VCaP (cell line): ENCODE data around the gene CRHBP.
"Not testable (repeated sequence)": the region's sequence is repeated elsewhere in the genome, so short reads cannot be mapped to it uniquely, and the experiment has no call there.

Experiments
- H3K27ac ChIP-seq: fragments of 450-650 bp; 2 replicates; pipeline ENCODE4 v1.5.1; 2017
- TF ChIP-seq, protein P1 (sequence below): fragments of 450-650 bp; conservative IDR thresholded peaks from 2 replicates; pipeline ENCODE4 v1.5.1; 2017; ENCODE audit warnings: mild to moderate bottlenecking, moderate library complexity

Gene CRHBP

DNA sequence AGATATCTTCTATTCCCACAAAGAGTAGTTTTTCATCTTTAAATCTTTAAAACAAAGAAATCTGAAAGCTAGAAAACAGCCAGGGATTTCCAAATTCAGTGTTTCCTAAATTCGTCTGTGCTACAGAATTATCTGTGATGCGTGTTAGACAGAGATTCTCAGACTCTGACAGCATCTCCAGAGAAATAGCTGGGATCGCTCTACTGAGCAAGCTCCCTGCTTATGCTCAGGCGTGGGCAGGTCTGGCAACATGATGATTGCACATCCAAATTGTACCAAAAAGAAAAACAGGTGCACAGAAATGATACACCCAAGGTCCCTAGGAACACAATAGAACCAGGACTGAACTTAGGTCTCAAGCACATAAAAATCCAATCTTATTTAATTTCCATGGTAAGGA is 22.8 kb upstream of the CRHBP start:
- TF ChIP-seq, protein P1, sequence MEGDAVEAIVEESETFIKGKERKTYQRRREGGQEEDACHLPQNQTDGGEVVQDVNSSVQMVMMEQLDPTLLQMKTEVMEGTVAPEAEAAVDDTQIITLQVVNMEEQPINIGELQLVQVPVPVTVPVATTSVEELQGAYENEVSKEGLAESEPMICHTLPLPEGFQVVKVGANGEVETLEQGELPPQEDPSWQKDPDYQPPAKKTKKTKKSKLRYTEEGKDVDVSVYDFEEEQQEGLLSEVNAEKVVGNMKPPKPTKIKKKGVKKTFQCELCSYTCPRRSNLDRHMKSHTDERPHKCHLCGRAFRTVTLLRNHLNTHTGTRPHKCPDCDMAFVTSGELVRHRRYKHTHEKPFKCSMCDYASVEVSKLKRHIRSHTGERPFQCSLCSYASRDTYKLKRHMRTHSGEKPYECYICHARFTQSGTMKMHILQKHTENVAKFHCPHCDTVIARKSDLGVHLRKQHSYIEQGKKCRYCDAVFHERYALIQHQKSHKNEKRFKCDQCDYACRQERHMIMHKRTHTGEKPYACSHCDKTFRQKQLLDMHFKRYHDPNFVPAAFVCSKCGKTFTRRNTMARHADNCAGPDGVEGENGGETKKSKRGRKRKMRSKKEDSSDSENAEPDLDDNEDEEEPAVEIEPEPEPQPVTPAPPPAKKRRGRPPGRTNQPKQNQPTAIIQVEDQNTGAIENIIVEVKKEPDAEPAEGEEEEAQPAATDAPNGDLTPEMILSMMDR: no peak

DNA sequence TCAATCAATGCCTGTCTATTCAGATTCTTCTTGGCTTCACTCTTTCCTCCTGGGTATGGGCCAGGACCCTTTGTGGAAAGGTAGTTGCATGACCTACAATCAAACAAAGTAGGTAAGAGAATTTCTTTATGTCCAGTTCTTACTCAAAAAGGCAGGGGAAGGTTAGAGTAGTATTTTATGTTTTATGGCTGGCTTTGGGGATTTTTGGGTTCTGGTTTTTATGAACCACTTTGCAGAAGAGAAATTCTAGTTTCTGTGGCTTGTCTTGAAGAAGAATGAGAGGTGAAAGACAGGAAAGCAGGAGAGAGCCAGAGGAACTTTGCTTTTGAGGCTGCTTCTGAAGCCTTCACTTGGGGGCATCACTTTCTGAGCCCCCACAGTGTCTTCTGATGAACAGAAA is 14.7 kb upstream of the CRHBP start:
- no peak overlapping the region for H3K27ac ChIP-seq
- TF ChIP-seq, protein P1: no peak

More for the DNA sequence above, 22.8 kb upstream of the CRHBP start:
- no peak overlapping the region for H3K27ac ChIP-seq

DNA sequence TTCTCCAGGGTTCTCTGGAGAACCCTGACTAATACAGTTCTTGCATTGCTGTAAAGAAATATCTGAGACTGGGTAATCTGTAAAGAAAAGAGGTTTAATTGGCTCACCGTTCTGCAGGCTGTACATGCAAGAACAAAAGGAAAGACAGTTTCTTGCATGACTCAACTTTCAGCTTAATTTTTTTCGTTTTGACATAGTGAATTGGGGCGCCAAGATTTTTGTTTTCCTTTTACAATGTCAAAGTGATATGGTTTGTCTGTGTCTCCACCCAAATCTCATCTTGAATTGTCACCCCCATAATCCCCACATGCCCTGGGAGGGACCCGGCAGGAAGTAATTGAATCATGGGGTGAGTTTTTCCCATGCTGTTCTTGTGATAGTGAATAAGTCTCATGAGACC is 11.8 kb upstream of the CRHBP start:
- H3K27ac ChIP-seq: no peak overlapping the region
- TF ChIP-seq, protein P1: no peak

DNA sequence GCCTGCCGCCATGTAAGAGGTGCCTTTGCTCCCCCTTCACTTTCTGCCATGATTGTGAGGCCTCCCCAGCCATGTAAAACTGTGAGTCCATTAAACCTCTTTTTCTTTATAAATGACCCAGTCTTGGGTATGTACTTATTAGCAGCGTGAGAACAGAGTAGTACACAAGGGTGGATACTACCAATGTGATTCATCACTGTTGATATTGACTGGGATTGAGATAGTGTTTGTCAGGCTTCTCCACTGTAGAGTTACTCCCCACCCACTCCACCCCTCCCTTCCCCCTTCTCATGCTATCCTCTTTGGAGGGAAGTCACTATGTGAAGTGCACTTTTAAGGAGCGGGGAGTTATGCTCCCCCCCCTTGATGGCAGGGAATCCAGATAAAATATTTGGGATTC is 11.4 kb upstream of the CRHBP start:
- TF ChIP-seq, protein P1: no peak

DNA sequence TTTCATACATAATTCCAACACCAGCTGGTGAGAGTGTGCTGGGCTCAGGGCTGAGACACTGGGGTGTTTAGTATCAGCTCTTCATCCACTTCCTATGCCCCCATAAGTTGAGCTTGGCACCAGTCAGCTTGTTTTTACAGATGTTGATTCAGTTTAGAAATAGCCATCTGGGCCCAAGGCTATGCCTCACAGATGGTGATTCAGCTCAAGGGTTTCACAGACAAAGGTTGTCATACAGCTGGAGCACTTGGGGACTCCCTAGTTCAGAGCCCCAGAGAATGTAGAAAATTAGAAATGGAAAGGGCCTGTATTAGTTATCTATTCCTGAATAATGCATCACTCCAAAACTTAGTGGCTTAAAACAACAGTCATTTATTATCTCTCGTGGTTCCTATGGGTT is 10.3 kb upstream of the CRHBP start:
- TF ChIP-seq, protein P1: no peak
- no peak overlapping the region for H3K27ac ChIP-seq

More for the DNA sequence above, 11.4 kb upstream of the CRHBP start:
- no peak overlapping the region for H3K27ac ChIP-seq

DNA sequence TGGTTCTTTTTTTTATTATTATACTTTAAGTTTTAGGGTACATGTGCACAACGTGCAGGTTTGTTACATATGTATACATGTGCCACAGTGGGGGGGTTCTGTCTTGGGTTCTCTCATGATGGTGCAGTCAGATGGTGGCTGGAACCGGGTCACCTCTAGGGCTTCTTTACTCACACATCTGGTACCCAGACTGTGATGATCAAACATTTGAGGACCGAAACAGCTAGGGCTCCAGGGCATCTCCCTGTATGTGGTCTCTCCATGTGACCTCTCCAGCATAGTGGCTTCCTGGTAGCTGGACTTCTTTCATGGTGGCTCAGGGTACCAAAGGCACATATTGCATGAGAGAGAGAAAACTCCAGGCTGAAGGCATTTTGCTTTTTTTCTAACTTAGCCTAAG is 9.8 kb upstream of the CRHBP start:
- TF ChIP-seq, protein P1: no peak

DNA sequence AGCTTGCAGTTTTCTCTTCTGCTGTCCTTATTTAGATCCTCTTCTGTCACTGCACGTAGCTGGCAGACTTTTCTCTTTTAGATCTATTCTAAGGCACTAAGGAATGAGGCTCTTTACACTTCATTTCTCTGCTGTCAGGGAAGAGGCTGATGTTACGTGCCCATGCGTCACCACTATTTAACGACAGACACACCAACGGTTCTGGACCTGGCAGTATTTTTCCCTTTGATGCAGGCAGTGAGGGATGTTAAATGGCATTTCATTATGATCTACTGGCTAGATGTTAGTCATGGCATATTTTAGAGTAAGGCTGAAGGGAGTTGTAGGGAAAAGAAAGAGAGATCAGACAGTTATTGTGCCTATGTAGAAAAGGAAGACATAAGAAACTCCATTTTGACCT is 8.2 kb upstream of the CRHBP start:
- TF ChIP-seq, protein P1: no peak
- H3K27ac ChIP-seq: no peak overlapping the region

More for the DNA sequence above, 9.8 kb upstream of the CRHBP start:
- H3K27ac ChIP-seq: no peak overlapping the region

DNA sequence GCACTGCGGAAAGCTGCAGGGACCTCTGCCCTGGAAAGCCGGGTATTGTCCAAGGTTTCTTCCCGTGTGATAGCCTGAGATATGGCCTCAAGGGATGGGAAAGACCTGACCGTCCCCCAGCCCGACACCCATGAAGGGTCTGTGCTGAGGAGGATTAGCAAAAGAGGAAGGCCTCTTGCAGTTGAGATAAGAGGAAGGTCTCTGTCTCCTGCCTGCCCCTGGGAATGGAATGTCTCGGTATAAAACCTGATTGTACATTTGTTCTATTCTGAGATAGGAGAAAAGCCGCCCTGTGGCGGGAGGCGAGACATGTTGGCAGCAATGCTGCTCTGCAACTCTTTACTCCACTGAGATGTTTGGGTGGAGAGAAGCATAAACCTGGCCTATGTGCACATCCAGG is 7.6 kb upstream of the CRHBP start:
- H3K27ac ChIP-seq: not testable (repeated sequence)
